ENCODE data around the gene ADGRL2.

GRCh38 chr1:81915937-81916336 is 115.2 kb downstream of the ADGRL2 start:
- TF ChIP-seq POLR2AphosphoS5 (IDR thresholded peaks at IDR 0.05) (no peak), POLR2A (IDR thresholded peaks at IDR 0.05) (no peak), CTCF (IDR thresholded peaks at IDR 0.05 in 8 of 11, conservative IDR thresholded peaks at IDR 0.05 in 3 of 11) (no peak)
